NB4 (cell line): ENCODE data around the gene PGA4.
"Not testable (repeated sequence)": the region's sequence is repeated elsewhere in the genome, so short reads cannot be mapped to it uniquely, and the experiment has no call there.

Source experiments
- POLR2A ChIP-seq: IDR thresholded peaks from 2 replicates; pipeline ENCODE4 v1.6.1; 2011; ENCODE audit warnings: mild to moderate bottlenecking; ENCODE audit not compliant: insufficient read length; ENCODE audit errors: extremely low read depth
- TF ChIP-seq, protein P1 (sequence below): IDR thresholded peaks from one replicate; pipeline ENCODE4 v1.5.1; 2012; ENCODE audit warnings: low read depth, low read length
- TF ChIP-seq, protein P2 (sequence below): IDR thresholded peaks from 2 replicates; pipeline ENCODE4 v1.6.1; 2011; ENCODE audit warnings: low read depth, low read length

DNA sequence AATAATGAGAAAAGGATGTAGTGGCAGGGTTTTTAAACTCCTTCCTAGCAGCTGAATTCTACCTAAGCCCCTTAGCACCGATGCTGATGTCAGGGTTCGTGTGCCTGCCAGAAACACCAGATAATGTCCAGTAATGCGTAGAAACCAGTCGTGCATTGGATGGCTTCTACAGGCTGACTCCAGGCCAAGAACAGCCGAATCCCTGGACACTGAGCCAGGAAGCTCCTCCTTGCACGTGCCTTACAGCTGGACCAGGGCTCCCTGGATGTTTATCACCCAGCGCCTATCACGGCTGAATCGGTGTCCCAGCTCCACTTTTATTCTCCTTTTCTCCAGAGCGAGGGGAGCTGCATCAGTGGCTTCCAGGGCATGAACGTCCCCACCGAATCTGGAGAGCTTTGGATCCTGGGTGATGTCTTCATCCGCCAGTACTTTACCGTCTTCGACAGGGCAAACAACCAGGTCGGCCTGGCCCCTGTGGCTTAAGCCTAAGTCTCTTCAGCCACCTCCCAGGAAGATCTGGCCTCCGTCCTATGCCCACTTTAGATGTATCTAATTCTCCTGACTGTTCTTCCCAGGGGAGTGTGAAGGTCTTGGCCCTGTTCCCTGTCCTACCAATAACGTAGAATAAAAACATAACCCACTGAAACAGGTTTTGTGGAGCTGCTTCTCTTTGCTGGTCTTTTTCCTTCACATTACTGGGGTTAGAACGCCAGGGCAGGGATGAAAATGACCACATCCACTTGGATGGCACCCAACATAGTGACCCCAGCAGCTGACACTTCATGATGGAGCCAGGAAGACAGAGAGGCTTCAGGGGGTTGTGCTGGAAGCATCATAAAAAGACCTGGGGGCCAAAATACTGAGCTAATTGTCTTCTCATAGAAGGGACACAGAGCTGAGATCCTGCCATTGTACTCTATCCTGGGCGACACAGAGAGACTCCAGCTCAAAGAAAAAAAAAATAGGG lies 28.9 kb downstream of the PGA4 start:
- TF ChIP-seq, protein P1, sequence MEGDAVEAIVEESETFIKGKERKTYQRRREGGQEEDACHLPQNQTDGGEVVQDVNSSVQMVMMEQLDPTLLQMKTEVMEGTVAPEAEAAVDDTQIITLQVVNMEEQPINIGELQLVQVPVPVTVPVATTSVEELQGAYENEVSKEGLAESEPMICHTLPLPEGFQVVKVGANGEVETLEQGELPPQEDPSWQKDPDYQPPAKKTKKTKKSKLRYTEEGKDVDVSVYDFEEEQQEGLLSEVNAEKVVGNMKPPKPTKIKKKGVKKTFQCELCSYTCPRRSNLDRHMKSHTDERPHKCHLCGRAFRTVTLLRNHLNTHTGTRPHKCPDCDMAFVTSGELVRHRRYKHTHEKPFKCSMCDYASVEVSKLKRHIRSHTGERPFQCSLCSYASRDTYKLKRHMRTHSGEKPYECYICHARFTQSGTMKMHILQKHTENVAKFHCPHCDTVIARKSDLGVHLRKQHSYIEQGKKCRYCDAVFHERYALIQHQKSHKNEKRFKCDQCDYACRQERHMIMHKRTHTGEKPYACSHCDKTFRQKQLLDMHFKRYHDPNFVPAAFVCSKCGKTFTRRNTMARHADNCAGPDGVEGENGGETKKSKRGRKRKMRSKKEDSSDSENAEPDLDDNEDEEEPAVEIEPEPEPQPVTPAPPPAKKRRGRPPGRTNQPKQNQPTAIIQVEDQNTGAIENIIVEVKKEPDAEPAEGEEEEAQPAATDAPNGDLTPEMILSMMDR = not testable (repeated sequence)
- not testable (repeated sequence) for TF ChIP-seq POLR2A
- TF ChIP-seq, protein P2, sequence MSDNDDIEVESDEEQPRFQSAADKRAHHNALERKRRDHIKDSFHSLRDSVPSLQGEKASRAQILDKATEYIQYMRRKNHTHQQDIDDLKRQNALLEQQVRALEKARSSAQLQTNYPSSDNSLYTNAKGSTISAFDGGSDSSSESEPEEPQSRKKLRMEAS = not testable (repeated sequence)
